PFSK-1 (cell line): Measurements from ENCODE around the gene HFE.

Source experiments
- FOXP2 ChIP-seq: optimal IDR thresholded peaks from 2 replicates; pipeline ENCODE3; 2011; ENCODE audit warnings: borderline replicate concordance, control low read depth, inconsistent platforms; ENCODE audit not compliant: insufficient read depth; ENCODE audit errors: extremely low read length, extremely low read depth
- POLR2AphosphoS5 ChIP-seq: IDR thresholded peaks from 2 replicates; pipeline ENCODE4 v1.6.1; 2012; ENCODE audit warnings: low read depth, mild to moderate bottlenecking, control low read depth, low read length, moderate library complexity
- SIN3A ChIP-seq: IDR thresholded peaks from 2 replicates; pipeline ENCODE4 v1.6.1; 2012; ENCODE audit warnings: mild to moderate bottlenecking, low read length, moderate library complexity, borderline replicate concordance; ENCODE audit not compliant: insufficient read depth
- TAF1 ChIP-seq: IDR thresholded peaks from 2 replicates; pipeline ENCODE4 v1.6.1; 2012; ENCODE audit warnings: low read length, control low read depth, borderline replicate concordance; ENCODE audit not compliant: insufficient read depth
- TF ChIP-seq, protein P1 (sequence below), 2 experiments: IDR thresholded peaks; 2 replicates each; pipeline versions ENCODE4 v1.6.1 to v1.8.0; 2011 to 2012; ENCODE audit warnings: low read depth in 2 of 2, low read length in 2 of 2, control low read depth in 1 of 2, inconsistent platforms in 1 of 2, mild to moderate bottlenecking in 1 of 2, moderate library complexity in 1 of 2; ENCODE audit not compliant: insufficient read depth in 1 of 2

Gene HFE

GRCh38 chr6:26124781-26125685, 37.8 kb downstream of the HFE start:
- TF ChIP-seq FOXP2 = no peak
- TF ChIP-seq, protein P1, sequence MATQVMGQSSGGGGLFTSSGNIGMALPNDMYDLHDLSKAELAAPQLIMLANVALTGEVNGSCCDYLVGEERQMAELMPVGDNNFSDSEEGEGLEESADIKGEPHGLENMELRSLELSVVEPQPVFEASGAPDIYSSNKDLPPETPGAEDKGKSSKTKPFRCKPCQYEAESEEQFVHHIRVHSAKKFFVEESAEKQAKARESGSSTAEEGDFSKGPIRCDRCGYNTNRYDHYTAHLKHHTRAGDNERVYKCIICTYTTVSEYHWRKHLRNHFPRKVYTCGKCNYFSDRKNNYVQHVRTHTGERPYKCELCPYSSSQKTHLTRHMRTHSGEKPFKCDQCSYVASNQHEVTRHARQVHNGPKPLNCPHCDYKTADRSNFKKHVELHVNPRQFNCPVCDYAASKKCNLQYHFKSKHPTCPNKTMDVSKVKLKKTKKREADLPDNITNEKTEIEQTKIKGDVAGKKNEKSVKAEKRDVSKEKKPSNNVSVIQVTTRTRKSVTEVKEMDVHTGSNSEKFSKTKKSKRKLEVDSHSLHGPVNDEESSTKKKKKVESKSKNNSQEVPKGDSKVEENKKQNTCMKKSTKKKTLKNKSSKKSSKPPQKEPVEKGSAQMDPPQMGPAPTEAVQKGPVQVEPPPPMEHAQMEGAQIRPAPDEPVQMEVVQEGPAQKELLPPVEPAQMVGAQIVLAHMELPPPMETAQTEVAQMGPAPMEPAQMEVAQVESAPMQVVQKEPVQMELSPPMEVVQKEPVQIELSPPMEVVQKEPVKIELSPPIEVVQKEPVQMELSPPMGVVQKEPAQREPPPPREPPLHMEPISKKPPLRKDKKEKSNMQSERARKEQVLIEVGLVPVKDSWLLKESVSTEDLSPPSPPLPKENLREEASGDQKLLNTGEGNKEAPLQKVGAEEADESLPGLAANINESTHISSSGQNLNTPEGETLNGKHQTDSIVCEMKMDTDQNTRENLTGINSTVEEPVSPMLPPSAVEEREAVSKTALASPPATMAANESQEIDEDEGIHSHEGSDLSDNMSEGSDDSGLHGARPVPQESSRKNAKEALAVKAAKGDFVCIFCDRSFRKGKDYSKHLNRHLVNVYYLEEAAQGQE (IDR thresholded peaks at IDR 0.05; ENCODE audit: insufficient read depth in 1 of 2, low read depth in 2 of 2, low read length in 2 of 2) = no peak
- TF ChIP-seq SIN3A = no peak; the same call in 1 of the 2 replicates
- no peak; the same call in 1 of the 2 replicates for TF ChIP-seq POLR2AphosphoS5
- no peak for TF ChIP-seq TAF1

- TF ChIP-seq FOXP2 = no peak
Measured at GRCh38 chr6:26126394-26127235, 39.4 kb downstream of the HFE start.

DNA sequence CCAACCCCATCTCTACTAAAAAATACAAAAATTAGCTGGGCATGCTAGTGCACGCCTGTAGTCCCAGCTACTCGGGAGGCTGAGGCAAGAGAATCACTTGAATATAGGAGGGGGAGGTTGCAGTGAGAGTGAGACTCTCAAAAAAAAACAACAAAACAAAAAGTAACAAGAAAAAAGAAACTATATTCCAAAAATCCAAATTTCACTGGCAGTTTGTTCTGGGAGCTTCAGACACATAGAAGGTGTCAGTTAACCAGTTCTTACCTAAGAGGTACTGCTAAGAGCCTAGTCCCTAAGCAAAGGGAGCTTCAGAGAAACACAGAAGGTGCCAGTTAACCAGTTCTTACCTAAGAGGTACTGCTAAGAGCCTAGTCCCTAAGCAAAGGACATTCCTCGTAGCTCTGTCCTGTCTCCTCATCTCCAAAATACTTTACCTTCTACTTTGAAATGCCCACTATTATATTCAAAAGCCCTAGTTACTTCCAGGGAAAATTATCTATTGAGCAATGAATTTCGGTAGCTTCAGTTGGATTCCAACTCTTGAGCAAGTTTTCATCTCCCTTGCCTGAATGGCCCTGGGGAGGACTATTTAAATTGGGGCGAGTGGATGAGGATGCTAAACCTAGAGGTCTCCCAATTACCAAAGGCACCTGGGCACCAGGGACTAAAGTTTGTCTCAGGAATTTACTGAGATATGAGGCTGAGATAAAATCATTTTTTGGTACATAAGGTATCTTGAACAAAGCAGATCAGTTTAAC, 41.0 kb downstream of the HFE start:
- TF ChIP-seq, protein P1 (IDR thresholded peaks at IDR 0.05; ENCODE audit: insufficient read depth in 1 of 2, low read depth in 2 of 2, low read length in 2 of 2) = no peak
- TF ChIP-seq POLR2AphosphoS5 = no peak

- TF ChIP-seq FOXP2 = no peak
- no peak for TF ChIP-seq POLR2AphosphoS5
- no peak for TF ChIP-seq SIN3A
- TF ChIP-seq, protein P1 (IDR thresholded peaks at IDR 0.05; ENCODE audit: insufficient read depth in 1 of 2, low read depth in 2 of 2, low read length in 2 of 2) = no peak
- TF ChIP-seq TAF1 = no peak
Measured at GRCh38 chr6:26129656-26130055, 42.4 kb downstream of the HFE start.

DNA sequence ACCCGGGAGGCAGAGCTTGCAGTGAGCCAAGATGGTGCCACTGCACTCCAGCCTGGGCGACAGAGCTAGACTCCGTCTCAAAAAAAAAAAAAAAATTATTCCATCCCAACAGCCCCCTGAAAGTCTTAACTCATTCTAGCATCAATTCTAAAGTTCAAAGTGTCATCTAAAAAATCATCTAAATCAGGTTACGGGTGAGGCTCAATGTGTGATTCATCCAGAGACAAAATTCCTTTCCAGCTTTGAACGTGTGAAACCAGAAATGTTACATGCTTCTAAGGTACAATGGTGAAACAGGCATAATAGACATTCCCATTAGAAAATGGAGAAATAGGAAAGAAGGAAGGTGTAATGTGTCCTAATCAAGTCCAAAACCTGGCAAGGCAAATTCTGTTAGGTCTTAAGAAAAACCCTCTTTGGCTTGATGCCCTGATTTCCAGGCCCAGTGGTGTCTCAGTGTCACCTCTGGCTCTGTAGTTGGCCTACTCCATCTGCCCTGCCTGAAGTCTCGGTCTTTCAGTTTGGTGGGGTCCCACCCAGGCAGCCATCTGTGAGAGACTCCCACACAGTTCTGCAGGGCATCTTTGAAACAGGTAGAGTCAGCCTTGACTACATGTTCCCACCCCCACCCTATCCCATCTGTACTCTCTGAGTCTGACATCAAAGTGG, 43.5 kb downstream of the HFE start:
- TF ChIP-seq, protein P1 (IDR thresholded peaks at IDR 0.05; ENCODE audit: insufficient read depth in 1 of 2, low read depth in 2 of 2, low read length in 2 of 2) = no peak
- TF ChIP-seq TAF1 = no peak
- TF ChIP-seq SIN3A = no peak
- TF ChIP-seq FOXP2 = no peak
- TF ChIP-seq POLR2AphosphoS5 = no peak
